Measurements from ENCODE around the gene PLCB1. TPM values are rescaled to one million over a fixed set of nuclear protein-coding genes. Genes with fewer than 3 reads are reported as not detected.
"Not testable (repeated sequence)": the region's sequence is repeated elsewhere in the genome, so short reads cannot be mapped to it uniquely, and the experiment has no call there.

PLCB1 gene
- total RNA-seq, 2 experiments from 2014 or later: 6.1 to 6.2 TPM

DNA sequence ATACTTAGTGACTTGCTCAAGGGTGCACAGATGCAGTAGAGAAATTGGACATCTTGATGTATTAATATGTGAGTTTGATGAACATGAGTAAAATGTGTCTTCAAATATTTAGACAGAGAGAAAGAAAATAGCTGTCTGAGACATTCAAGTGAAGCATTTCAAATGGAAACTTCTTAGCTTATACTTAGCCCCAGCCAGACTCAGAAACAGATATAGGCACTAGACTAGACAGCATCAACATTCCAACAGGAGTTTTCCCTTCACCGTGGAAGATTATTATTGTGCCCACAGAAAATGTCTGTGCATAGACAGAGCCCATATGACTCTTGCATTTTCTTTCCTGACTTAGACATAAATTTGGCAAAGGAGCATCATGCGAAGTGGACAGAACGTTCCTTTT, 443.0 kb downstream of the PLCB1 start:
- ATAC-seq (ENCODE audit: low read depth) (no peak), DNase-seq (no peak)
- H3K4me3 Mint-ChIP-seq: no peak overlapping the region
- no peaks in the 10 kb centered on the region for H3K9me3 Mint-ChIP-seq
- no peaks in the 10 kb centered on the region for H3K4me1 Mint-ChIP-seq
- H3K27me3 Mint-ChIP-seq: no peaks in the 10 kb centered on the region
- POLR2A ChIA-PET: no interaction called here
- no peak overlapping the region for H3K27ac Mint-ChIP-seq
- no peaks in the 10 kb centered on the region for H3K36me3 Mint-ChIP-seq

DNA sequence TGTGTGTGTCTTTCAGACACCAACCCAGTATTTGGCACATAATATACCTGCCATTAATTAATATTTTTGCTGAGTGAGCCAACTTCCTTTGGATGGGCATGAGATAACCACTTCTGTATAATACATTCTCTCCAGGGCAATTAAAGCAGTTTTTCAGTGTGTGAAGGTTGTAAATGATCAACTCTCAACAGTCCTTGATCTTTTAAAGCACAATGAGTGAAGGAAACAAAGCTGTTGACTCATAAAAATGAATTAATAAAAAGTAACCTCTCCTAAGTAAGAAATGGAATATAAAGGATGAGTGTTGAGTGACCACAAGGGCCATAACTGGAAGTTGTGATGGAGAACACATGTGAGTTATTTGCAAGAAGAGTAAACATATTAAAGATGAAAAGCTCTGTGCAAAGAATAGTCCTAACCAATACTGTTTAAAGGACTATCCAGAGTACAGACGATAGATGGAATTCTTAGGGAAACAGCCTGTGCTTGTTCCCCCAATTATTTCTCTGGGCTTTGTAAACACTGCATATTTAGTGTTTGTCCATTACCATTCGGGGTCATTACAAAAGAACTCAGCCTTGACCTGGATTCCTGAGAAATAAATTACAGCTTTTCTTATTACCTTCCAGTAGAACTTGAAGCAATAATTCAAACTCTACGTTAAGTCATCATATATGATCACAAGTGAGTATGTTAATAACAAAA, 446.2 kb downstream of the PLCB1 start:
- no peaks in the 10 kb centered on the region for H3K9me3 Mint-ChIP-seq
- POLR2A ChIA-PET: no interaction called here
- ATAC-seq (ENCODE audit: low read depth): no peak

DNA sequence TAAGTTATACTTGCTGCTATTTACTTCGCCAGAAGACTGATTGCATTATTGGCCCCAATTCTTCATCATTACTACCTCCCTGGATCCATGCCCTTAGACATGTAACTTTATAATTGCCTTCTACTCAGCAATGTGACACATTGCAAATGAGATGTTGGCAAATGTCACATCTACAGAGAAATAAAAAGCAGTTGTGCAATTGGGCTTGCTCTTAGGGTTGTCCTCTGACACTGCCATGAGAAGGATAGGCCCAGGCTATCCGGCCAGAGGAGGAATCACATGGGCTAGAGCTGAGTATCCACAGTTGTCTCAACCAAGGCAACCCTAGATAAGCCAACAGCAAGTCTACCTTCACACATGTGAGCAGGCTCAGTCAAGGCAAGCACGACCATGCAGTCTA, 447.0 kb downstream of the PLCB1 start:
- H3K4me1 Mint-ChIP-seq: no peaks in the 10 kb centered on the region
- POLR2A ChIA-PET: no interaction called here
- DNase-seq (no peak), ATAC-seq (ENCODE audit: low read depth) (no peak)
- no peaks in the 10 kb centered on the region for H3K27me3 Mint-ChIP-seq
- H3K36me3 Mint-ChIP-seq: no peaks in the 10 kb centered on the region
- no peak overlapping the region for H3K4me3 Mint-ChIP-seq
- H3K9me3 Mint-ChIP-seq: no peaks in the 10 kb centered on the region
- H3K27ac Mint-ChIP-seq: no peak overlapping the region

More for the DNA sequence above, 446.2 kb downstream of the PLCB1 start:
- Mint-ChIP-seq H3K27me3 (no peaks in the 10 kb centered on the region), H3K4me3 (no peak overlapping the region), H3K4me1 (no peaks in the 10 kb centered on the region), H3K27ac (no peak overlapping the region), H3K36me3 (no peaks in the 10 kb centered on the region)
- DNase-seq: no peak

DNA sequence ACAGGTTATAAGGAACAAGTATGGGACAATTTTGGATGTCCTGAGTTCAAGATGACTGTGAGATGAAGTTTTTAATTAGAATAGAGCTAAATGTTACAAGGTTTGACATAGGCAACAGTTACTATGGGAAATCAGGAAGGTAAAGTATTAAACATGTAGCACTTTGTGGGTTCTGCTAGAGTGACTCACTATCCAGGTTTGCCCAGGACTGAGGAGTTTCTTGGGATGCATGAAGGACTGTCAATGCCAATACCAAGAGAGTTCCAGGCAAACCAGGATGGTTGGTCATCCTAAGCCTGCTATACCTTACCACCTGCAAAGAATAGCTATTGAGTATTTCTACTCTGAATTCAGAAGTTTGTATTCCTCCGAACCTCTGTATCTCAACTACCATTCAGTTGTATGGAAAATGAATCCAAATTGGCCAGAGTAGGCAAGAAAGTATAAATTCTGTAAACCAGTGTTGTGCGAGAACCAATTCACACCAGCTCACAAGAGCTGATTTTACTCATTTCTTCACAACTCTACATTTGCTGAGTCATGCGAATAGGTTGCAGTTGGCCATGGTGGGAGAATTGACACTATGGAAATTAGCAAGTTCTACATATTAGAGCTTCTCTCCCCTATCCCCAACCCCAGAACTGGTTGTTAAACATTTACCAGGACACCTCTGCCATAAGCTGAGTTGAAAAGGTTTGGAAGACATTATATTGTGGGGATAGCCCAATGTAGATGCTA, 449.5 kb downstream of the PLCB1 start:
- POLR2A ChIA-PET: no interaction called here
- ATAC-seq (ENCODE audit: low read depth): no peak
- H3K4me1 Mint-ChIP-seq: no peaks in the 10 kb centered on the region
- DNase-seq: no peak
- H3K36me3 Mint-ChIP-seq: no peaks in the 10 kb centered on the region
- H3K4me3 Mint-ChIP-seq: no peak overlapping the region
- H3K9me3 Mint-ChIP-seq: no peaks in the 10 kb centered on the region
- no peak overlapping the region for H3K27ac Mint-ChIP-seq
- no peaks in the 10 kb centered on the region for H3K27me3 Mint-ChIP-seq

DNA sequence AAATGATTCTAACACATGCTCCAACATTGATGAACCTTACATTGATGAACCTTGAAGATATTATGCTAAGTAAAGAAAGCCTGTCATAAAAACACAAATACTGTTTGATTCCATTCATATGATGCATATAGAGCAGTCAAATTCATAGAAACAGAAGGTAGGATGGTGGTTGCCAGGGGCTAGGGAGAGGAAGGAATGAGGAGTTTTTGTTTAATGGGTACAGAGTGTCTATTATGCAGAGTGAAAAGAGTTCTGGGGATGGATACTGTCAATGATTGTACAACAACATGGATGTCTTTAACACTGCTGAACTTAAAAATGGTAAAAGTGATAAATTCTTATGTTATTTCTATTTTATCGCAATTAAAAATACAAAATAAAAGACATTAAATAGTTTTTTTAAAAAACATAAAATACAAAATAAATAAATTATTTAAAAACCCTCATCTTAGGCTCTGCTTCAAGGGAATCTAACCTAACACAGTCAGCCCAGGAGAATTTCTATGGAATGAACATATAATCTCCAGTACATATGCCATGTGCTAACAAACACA, 451.0 kb downstream of the PLCB1 start:
- no peaks in the 10 kb centered on the region for H3K36me3 Mint-ChIP-seq
- H3K27ac Mint-ChIP-seq: no peak overlapping the region
- DNase-seq (no peak), ATAC-seq (ENCODE audit: low read depth) (no peak)
- no peaks in the 10 kb centered on the region for H3K27me3 Mint-ChIP-seq
- H3K4me1 Mint-ChIP-seq: no peaks in the 10 kb centered on the region
- no peaks in the 10 kb centered on the region for H3K9me3 Mint-ChIP-seq
- POLR2A ChIA-PET: no interaction called here
- no peak overlapping the region for H3K4me3 Mint-ChIP-seq

DNA sequence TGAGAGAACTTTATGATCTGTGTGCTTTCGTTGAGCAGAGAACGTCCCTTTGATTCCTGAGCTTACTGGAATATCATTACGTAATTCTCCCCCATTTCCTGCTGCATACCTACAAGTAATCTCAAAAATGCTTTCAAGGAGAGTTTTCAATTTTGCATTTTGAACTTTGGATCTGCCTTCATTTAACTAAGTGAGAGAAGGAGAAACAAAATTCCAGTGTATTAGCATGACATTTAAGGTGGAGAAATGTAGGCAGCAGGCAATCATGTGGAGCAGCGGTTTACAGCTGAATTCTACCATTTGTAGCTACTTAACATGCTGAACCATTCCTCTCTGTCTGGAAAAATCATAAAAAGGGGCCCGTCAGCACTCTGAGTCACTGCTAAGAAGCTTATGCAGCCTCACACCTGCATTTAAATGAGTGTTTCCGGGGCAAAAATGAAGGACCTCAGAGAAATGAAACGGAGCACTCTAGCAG, 451.5 kb downstream of the PLCB1 start:
- no peaks in the 10 kb centered on the region for H3K36me3 Mint-ChIP-seq
- no peaks in the 10 kb centered on the region for H3K4me1 Mint-ChIP-seq
- POLR2A ChIA-PET: no interaction called here
- no peak overlapping the region for H3K4me3 Mint-ChIP-seq
- DNase-seq (no peak), ATAC-seq (ENCODE audit: low read depth) (no peak)
- H3K27me3 Mint-ChIP-seq: no peaks in the 10 kb centered on the region
- H3K27ac Mint-ChIP-seq: no peak overlapping the region
- H3K9me3 Mint-ChIP-seq: no peaks in the 10 kb centered on the region

DNA sequence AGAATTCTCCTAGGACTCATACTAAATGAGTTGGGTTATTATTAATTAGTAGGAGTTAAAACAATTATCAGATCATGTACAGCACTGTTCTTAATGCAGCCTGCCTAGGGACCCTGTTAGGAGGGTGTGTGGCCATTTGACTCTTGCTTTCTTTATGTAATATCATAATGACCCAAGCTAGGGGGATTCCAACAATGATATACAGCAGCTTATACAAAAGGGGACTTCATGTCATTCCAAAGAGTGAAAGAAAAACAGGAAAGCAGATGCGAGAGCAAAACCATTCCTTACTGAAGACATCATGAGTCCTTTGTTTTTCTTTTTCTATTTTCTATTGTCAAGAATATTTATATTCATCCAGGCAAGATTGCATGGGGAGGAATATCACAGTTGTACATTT, 455.2 kb downstream of the PLCB1 start:
- ATAC-seq (ENCODE audit: low read depth): no peak
- H3K4me1 Mint-ChIP-seq: no peaks in the 10 kb centered on the region
- POLR2A ChIA-PET: no interaction called here

DNA sequence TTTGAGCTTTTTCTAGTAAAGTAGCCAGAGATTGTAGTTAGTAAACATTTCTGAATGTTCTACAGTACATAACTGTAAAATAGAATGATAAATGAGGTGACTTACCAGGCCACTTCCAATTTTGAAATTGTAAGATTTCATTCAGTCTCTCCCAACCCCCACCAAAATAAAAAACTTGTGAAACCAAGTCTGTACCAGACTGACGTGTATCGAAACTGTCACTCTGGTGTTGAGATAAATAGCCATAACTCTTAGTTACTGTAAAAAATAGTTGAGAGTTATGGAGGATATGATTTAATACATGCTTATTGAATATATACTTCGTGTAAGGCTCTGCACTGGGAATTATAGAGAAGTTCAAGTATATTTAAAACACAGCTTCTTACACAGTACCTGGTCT, 455.7 kb downstream of the PLCB1 start:
- DNase-seq: no peak
- no peak for ATAC-seq (ENCODE audit: low read depth)
- Mint-ChIP-seq H3K4me1 (no peaks in the 10 kb centered on the region), H3K27ac (no peak overlapping the region), H3K4me3 (no peak overlapping the region), H3K27me3 (no peaks in the 10 kb centered on the region), H3K36me3 (no peaks in the 10 kb centered on the region), H3K9me3 (no peaks in the 10 kb centered on the region)
- POLR2A ChIA-PET: no interaction called here

More for the DNA sequence above, 455.2 kb downstream of the PLCB1 start:
- Mint-ChIP-seq H3K27ac (no peak overlapping the region), H3K4me3 (no peak overlapping the region), H3K36me3 (no peaks in the 10 kb centered on the region), H3K9me3 (no peaks in the 10 kb centered on the region), H3K27me3 (no peaks in the 10 kb centered on the region)
- no peak for DNase-seq

DNA sequence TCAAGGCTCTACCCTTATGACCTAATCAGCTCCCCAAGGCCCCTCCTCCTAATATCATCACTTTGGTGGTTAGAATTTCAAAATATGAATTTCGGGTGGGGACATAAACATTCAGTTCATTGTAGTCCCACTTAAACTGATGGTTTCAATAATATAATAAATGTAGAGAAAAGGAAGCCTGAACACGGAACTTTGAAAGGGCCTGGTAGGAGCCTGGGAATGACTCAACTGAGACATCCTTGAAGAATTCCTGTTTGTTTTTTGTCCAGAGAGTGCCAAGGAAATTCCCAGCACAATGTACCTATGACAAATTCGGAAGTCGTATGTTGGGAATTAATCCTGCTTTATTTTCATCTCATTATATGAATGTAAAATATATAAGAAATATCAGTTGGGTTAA, 457.9 kb downstream of the PLCB1 start:
- POLR2A ChIA-PET: no interaction called here
- ATAC-seq (ENCODE audit: low read depth) (no peak), DNase-seq (no peak)
- H3K36me3 Mint-ChIP-seq: no peaks in the 10 kb centered on the region
- no peak overlapping the region for H3K27ac Mint-ChIP-seq
- no peaks in the 10 kb centered on the region for H3K27me3 Mint-ChIP-seq
- no peaks in the 10 kb centered on the region for H3K4me1 Mint-ChIP-seq
- H3K9me3 Mint-ChIP-seq: no peaks in the 10 kb centered on the region
- H3K4me3 Mint-ChIP-seq: no peak overlapping the region

DNA sequence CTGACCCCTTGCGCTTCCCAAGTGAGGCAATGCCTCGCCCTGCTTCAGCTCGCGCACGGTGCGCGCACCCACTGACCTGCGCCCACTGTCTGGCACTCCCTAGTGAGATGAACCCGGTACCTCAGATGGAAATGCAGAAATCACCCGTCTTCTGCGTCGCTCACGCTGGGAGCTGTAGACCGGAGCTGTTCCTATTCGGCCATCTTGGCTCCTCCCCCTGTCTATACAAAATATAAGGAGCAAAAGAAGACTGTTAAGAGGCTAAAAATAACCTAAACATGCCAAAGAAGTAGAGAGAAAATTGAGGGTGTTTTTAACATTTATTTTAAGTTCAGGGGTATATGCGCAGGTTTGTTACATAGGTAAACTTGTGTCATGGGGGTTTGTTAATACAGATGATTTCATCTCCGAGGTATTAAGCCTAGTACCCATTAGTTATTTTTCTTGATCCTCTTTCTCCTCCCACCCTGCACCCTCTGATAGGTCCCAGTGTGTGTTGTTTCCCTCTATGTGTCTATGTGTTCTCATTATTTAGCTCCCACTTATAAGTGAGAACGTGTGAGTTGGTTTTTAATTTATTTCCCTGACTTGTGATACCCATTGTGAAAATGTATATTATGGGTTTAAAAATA, 469.0 kb downstream of the PLCB1 start:
- ATAC-seq (ENCODE audit: low read depth); H3K27ac Mint-ChIP-seq; H3K27me3 Mint-ChIP-seq; H3K4me3 Mint-ChIP-seq; POLR2A ChIA-PET; H3K36me3 Mint-ChIP-seq; DNase-seq; H3K9me3 Mint-ChIP-seq: not testable (repeated sequence)
- peaks cover 11% of the 10 kb centered on the region for H3K4me1 Mint-ChIP-seq

DNA sequence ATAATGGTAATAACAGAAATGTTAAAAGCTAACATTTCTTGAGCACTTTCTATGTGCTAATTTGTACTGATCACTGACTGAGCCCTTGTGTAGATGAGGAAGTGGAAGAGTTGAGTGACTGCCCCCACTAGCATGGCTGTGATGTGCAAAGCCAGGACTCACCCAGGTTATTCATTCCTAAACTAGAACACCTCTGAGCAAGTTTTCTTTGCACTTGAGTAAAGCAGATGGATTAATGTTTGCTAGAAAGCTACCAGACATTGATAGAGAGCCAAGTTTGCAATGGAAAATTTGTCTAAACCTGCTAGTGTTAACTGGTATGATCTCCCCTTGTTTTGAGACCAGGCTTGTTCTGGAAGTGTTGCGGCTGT, 469.5 kb downstream of the PLCB1 start:
- H3K36me3 Mint-ChIP-seq: peaks cover 2% of the 10 kb centered on the region
- no peak for DNase-seq
- H3K4me1 Mint-ChIP-seq: peaks cover 11% of the 10 kb centered on the region
- peaks cover 2% of the 10 kb centered on the region for H3K9me3 Mint-ChIP-seq
- H3K27ac Mint-ChIP-seq: no peak overlapping the region
- ATAC-seq (ENCODE audit: low read depth): no peak
- POLR2A ChIA-PET: no interaction called here
- no peaks in the 10 kb centered on the region for H3K27me3 Mint-ChIP-seq
- H3K4me3 Mint-ChIP-seq: no peak overlapping the region

DNA sequence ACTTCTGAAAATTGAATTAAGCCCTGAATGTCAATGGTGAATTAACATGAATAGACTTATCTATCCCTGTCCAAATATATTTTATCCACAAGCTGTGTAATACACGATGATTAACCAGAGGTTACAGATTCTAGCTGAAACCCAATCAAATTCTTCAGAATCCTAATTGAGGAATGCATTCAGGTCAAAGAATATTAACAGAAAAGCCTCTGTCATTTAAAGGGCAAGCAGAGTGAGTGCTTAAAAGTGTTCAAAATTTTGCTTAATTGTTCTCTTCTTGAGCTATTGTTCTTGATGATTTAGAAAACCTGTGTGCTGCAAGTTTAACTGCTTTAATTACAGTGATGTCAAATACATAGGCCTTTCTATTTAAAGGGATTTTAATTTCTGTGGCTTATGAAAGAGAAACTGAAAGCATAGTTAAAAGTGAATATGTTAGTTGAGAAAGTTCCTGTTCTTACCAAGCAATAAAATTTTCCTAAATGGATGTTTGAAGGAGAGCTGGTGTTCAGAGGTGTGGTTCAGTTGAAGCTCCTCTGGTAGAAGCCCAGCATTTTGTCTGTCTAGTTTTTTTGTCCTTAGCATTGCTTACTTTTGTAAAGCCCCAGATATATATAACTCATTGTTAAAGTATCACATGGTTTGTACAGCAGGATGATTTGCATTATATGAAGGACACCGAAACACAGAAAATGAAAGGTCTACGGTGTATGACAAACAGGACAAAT, 470.5 kb downstream of the PLCB1 start:
- POLR2A ChIA-PET: no interaction called here
- H3K27me3 Mint-ChIP-seq: no peaks in the 10 kb centered on the region
- peak overlapping the region; percentile 73 for H3K4me3 Mint-ChIP-seq
- H3K9me3 Mint-ChIP-seq: peaks cover 3% of the 10 kb centered on the region
- peaks cover 2% of the 10 kb centered on the region for H3K36me3 Mint-ChIP-seq
- H3K27ac Mint-ChIP-seq: peak overlapping the region; percentile 80
- no peak for DNase-seq
- H3K4me1 Mint-ChIP-seq: peaks cover 11% of the 10 kb centered on the region
- peak; percentile 45 for ATAC-seq (ENCODE audit: low read depth)

DNA sequence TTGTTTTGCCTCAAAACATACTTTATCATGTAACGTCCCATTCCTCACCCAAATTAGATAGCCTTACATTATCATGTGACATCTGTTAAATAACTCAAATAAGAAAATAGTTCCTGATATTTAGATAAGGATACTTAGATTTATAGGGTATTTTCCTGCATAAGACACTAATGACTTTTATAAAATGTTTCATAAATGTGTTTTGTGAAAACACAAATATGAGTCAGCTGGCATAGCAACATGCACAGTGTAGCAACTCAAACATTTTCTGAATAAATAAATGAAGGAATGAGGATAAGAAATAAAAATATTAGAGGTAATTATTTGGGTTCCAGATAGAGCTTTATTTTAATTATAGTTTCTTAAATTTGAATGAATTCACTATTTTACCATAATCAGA, 476.4 kb downstream of the PLCB1 start:
- Mint-ChIP-seq H3K4me1 (peaks cover 1% of the 10 kb centered on the region), H3K27ac (no peak overlapping the region), H3K4me3 (no peak overlapping the region), H3K27me3 (no peaks in the 10 kb centered on the region), H3K9me3 (peaks cover 5% of the 10 kb centered on the region), H3K36me3 (peaks cover 2% of the 10 kb centered on the region)
- DNase-seq: no peak
- ATAC-seq (ENCODE audit: low read depth): no peak
- POLR2A ChIA-PET: no interaction called here

Measured in activated naive CD8-positive, alpha-beta T cell treated with anti-CD3 and anti-CD28 coated beads, Interleukin-2, amount 10 ng/mL, durations not matched to agents 7 days and 5 days (primary cell).